ENCODE results near the gene DEF6. TPM values are rescaled to one million over a fixed set of nuclear protein-coding genes. Genes with fewer than 3 reads are reported as not detected.

DEF6 gene
- total RNA-seq, 1 donor: 0.18 TPM

- DNase-seq (ENCODE audit: low read depth): no peak
- no peak overlapping the region for H3K4me3 ChIP-seq (ENCODE audit: low read depth, low read length)
- TF ChIP-seq, protein P1, sequence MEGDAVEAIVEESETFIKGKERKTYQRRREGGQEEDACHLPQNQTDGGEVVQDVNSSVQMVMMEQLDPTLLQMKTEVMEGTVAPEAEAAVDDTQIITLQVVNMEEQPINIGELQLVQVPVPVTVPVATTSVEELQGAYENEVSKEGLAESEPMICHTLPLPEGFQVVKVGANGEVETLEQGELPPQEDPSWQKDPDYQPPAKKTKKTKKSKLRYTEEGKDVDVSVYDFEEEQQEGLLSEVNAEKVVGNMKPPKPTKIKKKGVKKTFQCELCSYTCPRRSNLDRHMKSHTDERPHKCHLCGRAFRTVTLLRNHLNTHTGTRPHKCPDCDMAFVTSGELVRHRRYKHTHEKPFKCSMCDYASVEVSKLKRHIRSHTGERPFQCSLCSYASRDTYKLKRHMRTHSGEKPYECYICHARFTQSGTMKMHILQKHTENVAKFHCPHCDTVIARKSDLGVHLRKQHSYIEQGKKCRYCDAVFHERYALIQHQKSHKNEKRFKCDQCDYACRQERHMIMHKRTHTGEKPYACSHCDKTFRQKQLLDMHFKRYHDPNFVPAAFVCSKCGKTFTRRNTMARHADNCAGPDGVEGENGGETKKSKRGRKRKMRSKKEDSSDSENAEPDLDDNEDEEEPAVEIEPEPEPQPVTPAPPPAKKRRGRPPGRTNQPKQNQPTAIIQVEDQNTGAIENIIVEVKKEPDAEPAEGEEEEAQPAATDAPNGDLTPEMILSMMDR (IDR thresholded peaks at IDR 0.05; ENCODE audit: insufficient read depth, low read length): no peak
Observed at GRCh38 chr6:35351422-35351821, 53.8 kb downstream of the DEF6 start.

- DNase-seq (ENCODE audit: low read depth): no peak
- TF ChIP-seq, protein P1 (IDR thresholded peaks at IDR 0.05; ENCODE audit: insufficient read depth, low read length): no peak
- no peak overlapping the region for H3K4me3 ChIP-seq (ENCODE audit: low read depth, low read length)
Observed at GRCh38 chr6:35352735-35353134, 55.1 kb downstream of the DEF6 start.

DNA sequence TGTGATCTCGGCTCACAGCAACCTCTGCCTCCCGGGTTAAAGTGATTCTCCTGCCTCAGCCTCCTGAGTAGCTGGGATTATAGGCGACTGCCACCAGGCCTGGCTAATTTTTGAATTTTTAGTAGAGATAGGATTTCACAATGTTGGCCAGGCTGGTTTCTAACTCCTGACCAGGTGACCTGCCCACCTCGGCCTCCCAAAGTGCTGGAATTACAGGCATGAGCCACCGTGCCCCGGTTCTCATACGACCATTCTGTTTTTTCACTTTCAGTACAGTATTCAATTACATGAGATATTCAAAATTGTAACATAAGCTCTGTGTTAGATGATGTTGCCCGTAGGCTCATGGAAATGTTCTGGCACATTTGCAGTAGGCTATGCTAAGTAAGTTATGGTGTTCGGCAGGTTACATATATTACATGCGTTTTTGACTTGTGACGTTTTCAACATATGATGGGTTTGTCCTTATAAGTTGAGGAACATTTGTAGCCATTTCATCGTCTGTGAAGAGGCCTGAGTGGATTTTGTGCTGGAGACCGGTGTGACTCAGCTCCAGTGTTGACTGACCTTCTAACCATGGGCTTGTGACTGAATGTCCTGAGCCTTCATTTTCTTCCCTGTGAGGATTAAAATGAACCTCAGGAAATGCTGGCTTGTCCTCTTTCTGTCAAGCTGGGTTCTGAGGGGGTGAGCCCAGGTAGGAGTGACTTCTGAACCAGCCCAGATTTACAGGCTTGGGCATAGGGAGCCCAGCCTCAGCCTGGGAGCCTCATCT, 56.9 kb downstream of the DEF6 start:
- TF ChIP-seq, protein P1 (IDR thresholded peaks at IDR 0.05; ENCODE audit: insufficient read depth, low read length): no peak
- no peak for DNase-seq (ENCODE audit: low read depth)
- H3K4me3 ChIP-seq (ENCODE audit: low read depth, low read length): no peak overlapping the region

DNA sequence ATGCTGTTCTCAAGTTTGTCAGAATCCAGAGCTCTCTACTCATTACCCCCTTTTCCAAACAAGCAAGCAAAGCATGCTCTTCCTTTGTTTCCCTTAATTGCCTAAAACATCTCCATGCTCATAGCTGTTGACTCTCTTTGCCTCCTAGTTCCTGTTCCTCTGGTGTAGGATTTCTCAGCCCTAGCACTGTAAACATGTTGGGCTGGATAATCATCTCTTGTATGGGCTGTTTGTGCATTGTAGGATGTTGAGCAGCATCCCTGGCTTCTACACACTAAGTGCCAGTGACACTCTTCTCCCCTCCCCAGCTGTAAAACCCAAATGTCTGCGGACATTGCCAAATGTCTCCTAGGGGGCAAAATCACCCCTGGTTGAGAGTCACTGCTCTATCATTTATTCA, 58.8 kb downstream of the DEF6 start:
- DNase-seq (ENCODE audit: low read depth): no peak
- TF ChIP-seq, protein P1 (IDR thresholded peaks at IDR 0.05; ENCODE audit: insufficient read depth, low read length): no peak
- H3K4me3 ChIP-seq (ENCODE audit: low read depth, low read length): no peak overlapping the region

GRCh38 chr6:35357677-35358076, 60.1 kb downstream of the DEF6 start:
- TF ChIP-seq, protein P1 (IDR thresholded peaks at IDR 0.05; ENCODE audit: insufficient read depth, low read length): no peak
- no peak overlapping the region for H3K4me3 ChIP-seq (ENCODE audit: low read depth, low read length)
- no peak for DNase-seq (ENCODE audit: low read depth)

DNA sequence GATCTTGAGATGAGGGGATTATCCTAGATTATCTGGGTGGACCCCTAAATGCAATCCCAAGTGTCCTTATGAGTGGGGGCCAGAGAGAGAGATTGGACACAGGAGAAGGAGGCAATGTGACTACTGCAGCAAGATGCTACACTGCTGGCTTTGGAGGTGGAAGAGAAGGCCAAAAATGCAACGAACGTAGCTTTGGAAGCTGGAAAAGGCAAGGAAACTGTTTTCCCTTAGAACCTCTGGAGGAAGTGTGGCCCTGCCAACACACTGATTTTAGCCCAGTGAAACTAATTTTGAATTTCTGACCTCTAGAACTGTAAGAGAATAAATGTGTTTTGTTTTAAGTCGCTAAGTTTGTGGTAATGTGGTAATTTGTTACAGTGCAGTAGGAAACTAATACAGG, 60.5 kb downstream of the DEF6 start:
- no peak for DNase-seq (ENCODE audit: low read depth)
- no peak overlapping the region for H3K4me3 ChIP-seq (ENCODE audit: low read depth, low read length)
- TF ChIP-seq, protein P1 (IDR thresholded peaks at IDR 0.05; ENCODE audit: insufficient read depth, low read length): no peak

- DNase-seq (ENCODE audit: low read depth): no peak
- H3K4me3 ChIP-seq (ENCODE audit: low read depth, low read length): no peak overlapping the region
- TF ChIP-seq, protein P1 (IDR thresholded peaks at IDR 0.05; ENCODE audit: insufficient read depth, low read length): no peak
Observed at GRCh38 chr6:35359346-35359743, 61.7 kb downstream of the DEF6 start.

All from fibroblast of the aortic adventitia (primary cell).